HCT116 (cell line): ENCODE data around the gene CIB4.
"Not testable (repeated sequence)": the region's sequence is repeated elsewhere in the genome, so short reads cannot be mapped to it uniquely, and the experiment has no call there.

Source experiments
- CBX3 ChIP-seq: IDR thresholded peaks from 2 replicates; pipeline ENCODE4 v1.6.1; 2012; ENCODE audit warnings: low read depth
- CTCF ChIP-seq, 3 experiments: fragments of 200-600 bp in 1 of 3; sonication (generic) in 1 of 3; IDR thresholded peaks in 2 of 3; conservative IDR thresholded peaks in 1 of 3; 2 replicates each; pipeline ENCODE4 v1.5.1; 2012 to 2017; ENCODE audit warnings: low read depth in 2 of 3, low read length in 2 of 3, antibody characterized with exemption in 1 of 3, borderline replicate concordance in 1 of 3, control low read depth in 1 of 3, mild to moderate bottlenecking in 1 of 3, mixed read lengths in 1 of 3, mixed run types in 1 of 3, moderate library complexity in 1 of 3; ENCODE audit not compliant: insufficient read depth in 1 of 3
- EZH2 ChIP-seq: fragments of 200-600 bp; sonication (generic); IDR thresholded peaks from 2 replicates; pipeline ENCODE4 v1.6.1; 2017; ENCODE audit warnings: antibody characterized with exemption, mixed run types
- EZH2phosphoT487 ChIP-seq: fragments of 200-600 bp; IDR thresholded peaks from 2 replicates; pipeline ENCODE4 v1.6.1; 2018; ENCODE audit warnings: antibody characterized with exemption, borderline replicate concordance
- POLR2A ChIP-seq: IDR thresholded peaks from 2 replicates; pipeline ENCODE4 v1.7.0; 2011; ENCODE audit warnings: borderline replicate concordance; ENCODE audit not compliant: insufficient read depth, insufficient read length; ENCODE audit errors: extremely low read depth
- RAD21 ChIP-seq: IDR thresholded peaks from 2 replicates; pipeline ENCODE4 v1.6.1; 2012; ENCODE audit warnings: low read depth, mild to moderate bottlenecking
- REST ChIP-seq: IDR thresholded peaks from 2 replicates; pipeline ENCODE4 v1.6.1; 2012; ENCODE audit warnings: low read depth
- SP1 ChIP-seq: IDR thresholded peaks from 2 replicates; pipeline ENCODE4 v1.6.1; 2012; ENCODE audit warnings: low read depth
- SRF ChIP-seq: IDR thresholded peaks from 2 replicates; pipeline ENCODE4 v1.6.1; 2012; ENCODE audit warnings: low read depth
- TCF7L2 ChIP-seq: IDR thresholded peaks from 2 replicates; pipeline ENCODE4 v1.7.0; 2011; ENCODE audit warnings: borderline replicate concordance, inconsistent platforms; ENCODE audit not compliant: insufficient read depth, insufficient read length; ENCODE audit errors: extremely low read depth
- ZFX ChIP-seq: fragments of 450-650 bp; IDR thresholded peaks from 2 replicates; pipeline ENCODE4 v1.6.1; 2017
- ZNF274 ChIP-seq: fragments of 200-500 bp; sonication (Bioruptor generic); IDR thresholded peaks from 2 replicates; pipeline ENCODE4 v1.6.1; 2014; ENCODE audit warnings: mild to moderate bottlenecking, low read depth, low read length, inconsistent platforms

GRCh38 chr2:26566731-26567130 lies 74.4 kb downstream of the CIB4 start:
- TF ChIP-seq CTCF (IDR thresholded peaks at IDR 0.05 in 2 of 3, conservative IDR thresholded peaks at IDR 0.05 in 1 of 3; ENCODE audit: borderline replicate concordance in 1 of 3, insufficient read depth in 1 of 3, low read depth in 2 of 3, low read length in 2 of 3); EZH2; SRF; EZH2phosphoT487; SP1; ZNF274; RAD21; TCF7L2; CBX3; POLR2A; REST; ZFX: not testable (repeated sequence)
